Measurements from ENCODE around the gene PELI2. TPM values are rescaled to one million over a fixed set of nuclear protein-coding genes. Genes with fewer than 3 reads are reported as not detected.

PELI2 gene
- total and polyA plus RNA-seq, 2 donors (not counting 1 experiment from before 2014, with no cell fraction given): 15.5 to 29.2 TPM

DNA sequence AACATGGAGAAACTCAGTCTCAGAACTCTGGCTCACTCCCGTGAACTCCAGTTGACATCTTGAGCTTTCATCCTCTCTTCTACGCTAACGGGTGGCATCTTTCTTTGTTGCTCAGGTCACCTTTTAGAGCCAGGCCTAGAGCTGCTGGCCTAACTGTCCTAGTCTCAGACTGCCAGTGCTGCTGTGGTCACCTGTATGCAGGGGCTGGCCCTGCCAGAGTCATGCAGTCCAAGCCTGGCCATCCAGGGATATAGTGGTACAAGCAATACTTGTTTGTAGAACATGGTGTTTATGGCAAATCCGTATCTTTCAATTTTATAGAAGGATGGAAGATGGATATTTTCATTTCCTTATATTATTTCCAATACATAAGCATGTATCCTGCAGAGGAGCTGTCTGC lies 117.2 kb downstream of the PELI2 start:
- no peaks in the 10 kb centered on the region for H3K36me3 ChIP-seq (ENCODE audit: control insufficient read depth, insufficient read depth, low read length)
- DNase-seq (ENCODE audit: low read depth in 2 of 2): no peak
- H3K27ac ChIP-seq (ENCODE audit: insufficient read depth, low read length): no peak overlapping the region
- no peaks in the 10 kb centered on the region for H3K27me3 ChIP-seq (ENCODE audit: control insufficient read depth, insufficient read depth, low read length)
- H3K9me3 ChIP-seq (ENCODE audit: control insufficient read depth, insufficient read depth, low read depth, low read length): no peaks in the 10 kb centered on the region
- no peak for TF ChIP-seq EZH2 (IDR thresholded peaks at IDR 0.05; ENCODE audit: low read length, missing control alignments)
- TF ChIP-seq, protein P1, sequence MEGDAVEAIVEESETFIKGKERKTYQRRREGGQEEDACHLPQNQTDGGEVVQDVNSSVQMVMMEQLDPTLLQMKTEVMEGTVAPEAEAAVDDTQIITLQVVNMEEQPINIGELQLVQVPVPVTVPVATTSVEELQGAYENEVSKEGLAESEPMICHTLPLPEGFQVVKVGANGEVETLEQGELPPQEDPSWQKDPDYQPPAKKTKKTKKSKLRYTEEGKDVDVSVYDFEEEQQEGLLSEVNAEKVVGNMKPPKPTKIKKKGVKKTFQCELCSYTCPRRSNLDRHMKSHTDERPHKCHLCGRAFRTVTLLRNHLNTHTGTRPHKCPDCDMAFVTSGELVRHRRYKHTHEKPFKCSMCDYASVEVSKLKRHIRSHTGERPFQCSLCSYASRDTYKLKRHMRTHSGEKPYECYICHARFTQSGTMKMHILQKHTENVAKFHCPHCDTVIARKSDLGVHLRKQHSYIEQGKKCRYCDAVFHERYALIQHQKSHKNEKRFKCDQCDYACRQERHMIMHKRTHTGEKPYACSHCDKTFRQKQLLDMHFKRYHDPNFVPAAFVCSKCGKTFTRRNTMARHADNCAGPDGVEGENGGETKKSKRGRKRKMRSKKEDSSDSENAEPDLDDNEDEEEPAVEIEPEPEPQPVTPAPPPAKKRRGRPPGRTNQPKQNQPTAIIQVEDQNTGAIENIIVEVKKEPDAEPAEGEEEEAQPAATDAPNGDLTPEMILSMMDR (conservative IDR thresholded peaks at IDR 0.05 in 1 of 2, IDR thresholded peaks at IDR 0.05 in 1 of 2; ENCODE audit: low read depth in 1 of 2, low read length in 2 of 2): no peak
- no peak overlapping the region for H3K9ac ChIP-seq (ENCODE audit: insufficient read depth, low read length)
- no peaks in the 10 kb centered on the region for H3K4me1 ChIP-seq (ENCODE audit: control insufficient read depth, extremely low read depth, insufficient read depth, low read length)
- no peaks in the 10 kb centered on the region for H4K20me1 ChIP-seq (ENCODE audit: control insufficient read depth, extremely low read depth, insufficient read depth, low read length)
- H3K79me2 ChIP-seq (ENCODE audit: control insufficient read depth, insufficient read depth, low read length): no peaks in the 10 kb centered on the region
- no peak overlapping the region for H2AFZ ChIP-seq (ENCODE audit: low read length)
- no peak overlapping the region for H3K4me3 ChIP-seq (replicated peaks in 1 of 4; ENCODE audit: control extremely low read depth in 1 of 4, insufficient read depth in 1 of 4, low read depth in 3 of 4, low read length in 4 of 4)
- no peak overlapping the region for H3K4me2 ChIP-seq (ENCODE audit: extremely low read depth, insufficient read depth, low read length)

DNA sequence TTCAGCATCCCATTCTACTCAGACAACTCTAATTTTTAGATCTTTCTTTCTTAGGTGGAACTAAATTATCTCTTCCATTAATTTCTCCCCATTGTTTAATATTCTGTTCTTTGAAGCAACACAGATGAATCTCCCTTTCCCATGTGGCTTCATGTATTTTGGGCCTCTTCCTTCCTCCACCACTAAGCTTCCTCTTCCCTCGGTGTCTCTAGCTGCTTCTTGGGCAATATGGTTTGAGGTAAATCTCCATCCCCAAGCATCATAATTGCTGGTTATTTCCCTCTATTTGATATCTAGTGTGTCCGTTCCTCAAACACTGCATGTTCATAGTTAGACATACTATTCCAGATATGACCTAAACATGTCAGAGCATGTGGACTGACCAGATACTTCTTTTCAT lies 119.2 kb downstream of the PELI2 start:
- Histone ChIP-seq H3K4me1 (ENCODE audit: control insufficient read depth, extremely low read depth, insufficient read depth, low read length) (no peaks in the 10 kb centered on the region), H4K20me1 (ENCODE audit: control insufficient read depth, extremely low read depth, insufficient read depth, low read length) (no peaks in the 10 kb centered on the region), H2AFZ (ENCODE audit: low read length) (no peak overlapping the region), H3K27ac (ENCODE audit: insufficient read depth, low read length) (no peak overlapping the region), H3K79me2 (ENCODE audit: control insufficient read depth, insufficient read depth, low read length) (no peaks in the 10 kb centered on the region), H3K4me3 (replicated peaks in 1 of 4; ENCODE audit: control extremely low read depth in 1 of 4, insufficient read depth in 1 of 4, low read depth in 3 of 4, low read length in 4 of 4) (no peak overlapping the region), H3K9me3 (ENCODE audit: control insufficient read depth, insufficient read depth, low read depth, low read length) (no peaks in the 10 kb centered on the region), H3K27me3 (ENCODE audit: control insufficient read depth, insufficient read depth, low read length) (no peaks in the 10 kb centered on the region), H3K9ac (ENCODE audit: insufficient read depth, low read length) (no peak overlapping the region), H3K4me2 (ENCODE audit: extremely low read depth, insufficient read depth, low read length) (no peak overlapping the region), H3K36me3 (ENCODE audit: control insufficient read depth, insufficient read depth, low read length) (no peaks in the 10 kb centered on the region)
- TF ChIP-seq, protein P1 (conservative IDR thresholded peaks at IDR 0.05 in 1 of 2, IDR thresholded peaks at IDR 0.05 in 1 of 2; ENCODE audit: low read depth in 1 of 2, low read length in 2 of 2): no peak
- TF ChIP-seq EZH2 (IDR thresholded peaks at IDR 0.05; ENCODE audit: low read length, missing control alignments): no peak
- no peak for DNase-seq (ENCODE audit: low read depth in 2 of 2)

DNA sequence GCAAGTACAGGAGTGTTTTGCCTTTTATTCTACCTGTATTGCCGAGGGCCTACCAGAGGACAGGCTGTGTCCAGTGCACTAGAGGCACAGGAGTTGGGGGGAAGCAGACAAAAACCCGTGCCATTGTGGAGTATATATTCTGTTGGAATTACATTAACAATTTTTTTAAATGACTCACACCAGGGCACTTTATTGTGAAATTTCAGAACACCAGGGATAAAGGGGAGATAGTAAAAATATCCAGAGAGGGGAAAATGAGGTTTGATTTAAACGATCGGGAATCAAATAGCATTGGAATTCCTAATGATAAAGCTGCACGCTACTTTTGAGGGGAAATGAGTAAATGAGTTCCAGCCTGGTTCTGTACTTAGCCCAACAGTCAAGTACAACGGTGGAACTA lies 123.2 kb downstream of the PELI2 start:
- Histone ChIP-seq H2AFZ (ENCODE audit: low read length) (no peak overlapping the region), H3K9ac (ENCODE audit: insufficient read depth, low read length) (no peak overlapping the region)
- peak; percentile 22 to 29 for DNase-seq (ENCODE audit: low read depth in 2 of 2)

More for the DNA sequence above, 123.2 kb downstream of the PELI2 start:
- no peak overlapping the region for H3K27ac ChIP-seq (ENCODE audit: insufficient read depth, low read length)
- no peaks in the 10 kb centered on the region for H3K9me3 ChIP-seq (ENCODE audit: control insufficient read depth, insufficient read depth, low read depth, low read length)
- no peaks in the 10 kb centered on the region for H3K36me3 ChIP-seq (ENCODE audit: control insufficient read depth, insufficient read depth, low read length)
- no peaks in the 10 kb centered on the region for H3K79me2 ChIP-seq (ENCODE audit: control insufficient read depth, insufficient read depth, low read length)
- no peaks in the 10 kb centered on the region for H3K27me3 ChIP-seq (ENCODE audit: control insufficient read depth, insufficient read depth, low read length)
- no peak overlapping the region for H3K4me2 ChIP-seq (ENCODE audit: extremely low read depth, insufficient read depth, low read length)
- H3K4me1 ChIP-seq (ENCODE audit: control insufficient read depth, extremely low read depth, insufficient read depth, low read length): no peaks in the 10 kb centered on the region
- H3K4me3 ChIP-seq (replicated peaks in 1 of 4; ENCODE audit: control extremely low read depth in 1 of 4, insufficient read depth in 1 of 4, low read depth in 3 of 4, low read length in 4 of 4): no peak overlapping the region
- H4K20me1 ChIP-seq (ENCODE audit: control insufficient read depth, extremely low read depth, insufficient read depth, low read length): no peaks in the 10 kb centered on the region
- TF ChIP-seq, protein P1 (conservative IDR thresholded peaks at IDR 0.05 in 1 of 2, IDR thresholded peaks at IDR 0.05 in 1 of 2; ENCODE audit: low read depth in 1 of 2, low read length in 2 of 2): no peak
- TF ChIP-seq EZH2 (IDR thresholded peaks at IDR 0.05; ENCODE audit: low read length, missing control alignments): no peak
